ENCODE measurements around the gene BLNK.
A peak's percentile ranks its signal among the peaks of the same experiment; 100 is the strongest.

The BLNK gene

GRCh38 chr10:96264938-96265337, 6.4 kb downstream of the BLNK start (continued):
- TF ChIP-seq ELK4 (IDR thresholded peaks at IDR 0.05; ENCODE audit: borderline replicate concordance, low read depth, low read length) (no peak), ZSCAN30 (tag by site-specific recombination; IDR thresholded peaks at IDR 0.05) (no peak), SCRT1 (tag by site-specific recombination; IDR thresholded peaks at IDR 0.05; ENCODE audit: borderline replicate concordance) (no peak), YY1 (tag by site-specific recombination; IDR thresholded peaks at IDR 0.05) (no peak), ZFHX2 (tag by site-specific recombination; conservative IDR thresholded peaks at IDR 0.05) (no peak), CTCF (tag by site-specific recombination; IDR thresholded peaks at IDR 0.05) (no peak), ZSCAN5A (tag by site-specific recombination; IDR thresholded peaks at IDR 0.05) (no peak), SALL2 (tag by site-specific recombination; IDR thresholded peaks at IDR 0.05; ENCODE audit: borderline replicate concordance) (no peak), ATF2 (tag by site-specific recombination; IDR thresholded peaks at IDR 0.05; ENCODE audit: low read depth) (no peak), ZNF747 (tag by site-specific recombination; IDR thresholded peaks at IDR 0.05) (no peak), ZNF433 (tag by site-specific recombination; IDR thresholded peaks at IDR 0.05; ENCODE audit: low read depth) (peak; percentile 69), ZNF169 (tag by site-specific recombination; IDR thresholded peaks at IDR 0.05) (no peak), ZNF16 (tag by site-specific recombination; IDR thresholded peaks at IDR 0.05; ENCODE audit: low read depth) (no peak), ZNF510 (tag by site-specific recombination; IDR thresholded peaks at IDR 0.05; ENCODE audit: insufficient replicate concordance) (peak; percentile 59), ZNF558 (tag by site-specific recombination; IDR thresholded peaks at IDR 0.05) (peak; percentile 81), ZNF654 (tag by site-specific recombination; IDR thresholded peaks at IDR 0.05; ENCODE audit: low read depth) (peak; percentile 39)

GRCh38 chr10:96263669-96264068, 7.7 kb downstream of the BLNK start:
- CTCF ChIA-PET = interaction anchor here (0.7 kb wide), 1 partner anchor 507 kb away, joined by 3 read pairs; no protein-coding TSS in a partner anchor
- H3K36me3 ChIP-seq (ENCODE audit: control insufficient read depth in 2 of 2, insufficient read depth in 1 of 2, low read length in 2 of 2) = no peaks in the 10 kb centered on the region
- no peaks in the 10 kb centered on the region for H3K4me1 ChIP-seq (ENCODE audit: control insufficient read depth, insufficient read depth, low read length)
- H3K27ac ChIP-seq (ENCODE audit: extremely low read depth, low read depth, low read length) = no peak overlapping the region
- POLR2A ChIA-PET = no interaction called here
- no peaks in the 10 kb centered on the region for H3K9me3 ChIP-seq (ENCODE audit: control insufficient read depth, insufficient read depth, low read depth, low read length)
- TF ChIP-seq ZBTB21 (tag by site-specific recombination; IDR thresholded peaks at IDR 0.05) (no peak), SCRT2 (tag by site-specific recombination; IDR thresholded peaks at IDR 0.05) (peak; percentile 82), SCRT1 (tag by site-specific recombination; IDR thresholded peaks at IDR 0.05; ENCODE audit: borderline replicate concordance) (0 out of 2 replicates have a peak, but pooled peaks have one; percentile 13), SALL2 (tag by site-specific recombination; IDR thresholded peaks at IDR 0.05; ENCODE audit: borderline replicate concordance) (no peak), ZSCAN30 (tag by site-specific recombination; IDR thresholded peaks at IDR 0.05) (no peak), ZNF354C (tag by site-specific recombination; IDR thresholded peaks at IDR 0.05; ENCODE audit: borderline replicate concordance, low read depth) (no peak), ELK4 (IDR thresholded peaks at IDR 0.05; ENCODE audit: borderline replicate concordance, low read depth, low read length) (no peak)
- no peak overlapping the region for H3K4me3 ChIP-seq (ENCODE audit: low read depth, low read length)

Measured in HEK293 (cell line).